ENCODE results near the gene CD164L2.

The CD164L2 gene

DNA sequence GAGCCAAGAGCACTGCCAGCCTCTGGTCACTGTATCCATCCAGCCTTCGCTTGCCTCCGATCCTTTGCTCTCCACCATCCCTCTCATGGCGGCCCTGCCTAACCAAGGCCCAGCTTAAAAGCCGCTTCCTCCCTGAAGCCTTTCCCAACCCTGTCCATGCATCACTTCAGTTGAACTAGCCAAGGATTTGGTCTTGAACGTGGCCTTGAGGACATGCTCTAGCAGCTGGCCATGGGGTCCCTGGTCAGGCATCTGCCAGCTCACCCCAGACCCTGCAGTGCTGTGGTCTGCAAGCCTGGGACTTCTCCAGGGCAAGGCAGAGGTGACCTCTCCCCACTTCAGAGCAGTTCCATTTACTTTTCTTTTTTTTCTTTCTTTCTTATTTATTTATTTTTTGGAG lies 46.4 kb downstream of the CD164L2 start:
- DNase-seq = no peak
- in situ Hi-C loops (cut with HindIII; ENCODE audit: low pct_ligation_motif_present, low pct_unique_long_range_greater_than_20kb, low sequenced_read_pairs) = no loop called here

- no peak for DNase-seq
- in situ Hi-C loops (cut with HindIII; ENCODE audit: low pct_ligation_motif_present, low pct_unique_long_range_greater_than_20kb, low sequenced_read_pairs) = no loop called here
Observed at GRCh38 chr1:27335506-27336422, 47.4 kb downstream of the CD164L2 start.

DNA sequence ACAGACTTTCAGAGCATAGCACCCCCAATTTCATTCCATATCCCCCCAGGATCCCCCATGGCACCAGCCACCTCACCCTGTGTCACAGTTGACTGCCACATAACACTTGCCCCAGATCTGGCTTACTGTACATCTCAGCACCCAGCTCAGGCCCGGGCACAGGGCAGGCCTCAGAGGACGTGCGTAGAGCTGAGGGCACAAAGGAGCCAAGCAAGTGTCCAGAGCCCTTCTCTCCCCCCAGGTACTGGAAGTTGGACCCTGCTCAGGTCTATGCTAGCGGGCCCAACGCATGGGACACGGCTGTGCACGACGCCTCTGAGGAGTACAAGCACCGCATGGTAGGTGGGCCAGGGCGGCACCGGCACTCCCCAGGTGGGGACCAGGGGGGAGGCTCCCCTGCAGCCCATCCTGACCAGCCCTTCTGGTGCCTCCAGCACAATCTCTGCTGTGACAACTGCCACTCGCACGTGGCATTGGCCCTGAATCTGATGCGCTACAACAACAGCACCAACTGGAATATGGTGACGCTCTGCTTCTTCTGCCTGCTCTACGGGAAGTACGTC lies 49.3 kb downstream of the CD164L2 start:
- in situ Hi-C loops (cut with HindIII; ENCODE audit: low pct_ligation_motif_present, low pct_unique_long_range_greater_than_20kb, low sequenced_read_pairs) = no loop called here
- no peak for DNase-seq

DNA sequence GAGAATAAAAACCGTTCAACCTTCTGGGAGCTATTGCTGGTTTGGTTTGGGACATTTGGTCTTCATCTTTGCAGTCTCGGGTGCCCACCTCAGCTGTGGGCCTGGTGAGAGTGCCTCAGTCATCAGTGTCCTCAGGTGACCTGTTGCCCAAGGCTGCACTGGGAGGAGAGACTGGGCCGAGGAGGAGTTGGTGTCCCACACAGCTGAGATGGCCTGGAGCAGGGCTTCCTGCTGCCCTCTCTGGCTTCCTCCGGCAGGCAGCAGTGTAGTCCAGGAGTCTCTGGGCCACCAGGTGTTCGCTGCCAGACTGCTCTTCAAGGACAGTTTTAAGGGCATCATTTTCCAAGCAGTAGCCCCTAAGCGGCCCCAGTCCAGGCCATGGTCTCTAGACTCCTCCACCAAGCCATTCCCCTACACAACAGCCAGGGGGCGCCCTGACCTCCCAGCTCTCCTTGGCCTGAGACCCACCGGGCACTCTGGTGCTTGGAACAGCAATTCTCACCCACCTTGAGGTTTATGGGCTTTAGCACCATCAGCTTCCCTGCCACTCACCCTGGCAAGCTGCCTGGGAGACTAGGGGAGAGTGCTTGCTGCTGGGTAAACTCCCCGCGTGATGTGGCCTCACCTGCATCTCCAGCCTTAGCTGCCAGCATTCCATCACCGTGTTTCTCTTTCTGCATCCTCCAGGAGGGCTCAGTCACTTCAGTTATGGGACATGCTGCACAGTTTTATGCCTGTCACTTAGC lies 50.4 kb downstream of the CD164L2 start:
- in situ Hi-C loops (cut with HindIII; ENCODE audit: low pct_ligation_motif_present, low pct_unique_long_range_greater_than_20kb, low sequenced_read_pairs) = no loop called here
- peak; percentile 21 for DNase-seq

DNA sequence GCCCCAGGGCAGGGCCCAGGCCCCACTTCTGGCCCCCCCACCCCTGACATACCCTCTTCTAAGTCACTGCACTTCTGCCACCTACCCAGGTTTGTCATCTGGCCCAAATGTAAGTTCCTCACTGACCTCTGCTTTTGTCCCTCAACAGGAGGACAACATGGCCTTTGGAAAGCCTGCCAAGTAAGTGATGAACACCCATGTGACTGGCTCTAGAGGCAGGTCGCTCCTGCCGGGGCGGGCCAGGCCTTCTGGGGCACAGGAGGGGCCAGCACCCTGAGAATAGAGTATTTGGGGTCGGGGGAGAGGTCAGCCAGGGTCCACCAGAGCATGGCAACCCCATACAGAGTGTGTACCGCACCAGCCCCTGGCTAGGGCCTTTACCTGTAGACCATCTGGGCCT lies 51.2 kb downstream of the CD164L2 start:
- in situ Hi-C loops (cut with HindIII; ENCODE audit: low pct_ligation_motif_present, low pct_unique_long_range_greater_than_20kb, low sequenced_read_pairs) = no loop called here

GRCh38 chr1:27331426-27331825 lies 51.7 kb downstream of the CD164L2 start:
- in situ Hi-C loops (cut with HindIII; ENCODE audit: low pct_ligation_motif_present, low pct_unique_long_range_greater_than_20kb, low sequenced_read_pairs) = no loop called here
- no peak for DNase-seq

More for the DNA sequence above, 51.2 kb downstream of the CD164L2 start:
- DNase-seq = no peak

GRCh38 chr1:27330786-27331185 lies 52.3 kb downstream of the CD164L2 start:
- in situ Hi-C loops (cut with HindIII; ENCODE audit: low pct_ligation_motif_present, low pct_unique_long_range_greater_than_20kb, low sequenced_read_pairs) = no loop called here
- DNase-seq = no peak

Data from ACHN (cell line).